ENCODE results near the gene CEACAM19. TPM values are rescaled to one million over a fixed set of nuclear protein-coding genes. Genes with fewer than 3 reads are reported as not detected.

Gene CEACAM19
- total RNA-seq, 1 donor from 2014 or later: 0.09 TPM

DNA sequence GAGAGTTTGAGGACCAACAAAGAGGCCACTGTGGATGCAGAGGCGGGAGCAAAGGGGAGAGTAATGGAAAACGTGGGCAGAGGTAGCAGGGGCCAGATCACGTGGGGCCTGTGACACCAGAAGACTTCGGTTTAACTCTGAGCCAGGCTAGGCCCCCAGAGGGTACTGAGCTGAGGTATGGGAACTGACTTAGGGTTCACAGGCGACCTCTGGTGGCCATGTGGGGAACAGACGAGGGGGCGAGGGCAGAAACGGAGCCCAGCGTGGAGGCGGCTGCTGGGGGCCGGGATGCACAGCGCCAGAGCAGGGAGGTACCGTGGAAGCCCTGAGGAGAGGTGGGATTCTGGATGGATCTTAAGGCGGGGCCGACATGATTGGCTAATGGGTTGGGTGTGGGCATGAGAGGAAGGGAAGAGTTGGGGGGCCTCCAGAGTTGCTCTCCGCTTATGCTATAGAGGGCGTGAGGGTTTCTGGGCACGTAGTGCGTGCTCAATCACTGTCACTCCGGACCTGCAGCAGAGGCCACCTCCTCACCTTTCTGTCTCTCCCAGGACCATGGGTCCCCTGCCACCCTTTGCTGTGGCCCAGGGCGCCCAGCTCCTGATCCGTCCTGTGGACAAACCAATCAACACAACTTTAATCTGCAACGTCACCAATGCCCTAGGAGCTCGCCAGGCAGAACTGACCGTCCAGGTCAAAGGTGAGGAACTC, 13.9 kb upstream of the CEACAM19 start:
- Histone ChIP-seq H3K4me3 (no peak overlapping the region), H3K27me3 (no peaks in the 10 kb centered on the region), H3K9ac (no peak overlapping the region), H3F3A (ENCODE audit: low read depth) (no peaks in the 10 kb centered on the region), H3K4me2 (no peak overlapping the region), H2AFZ (replicated peaks) (no peak overlapping the region), H3K9me3 (ENCODE audit: low read depth) (no peaks in the 10 kb centered on the region), H3K4me1 (no peaks in the 10 kb centered on the region), H3K27ac (no peak overlapping the region), H3K36me3 (no peaks in the 10 kb centered on the region), H4K20me1 (ENCODE audit: low read depth) (no peaks in the 10 kb centered on the region), H3K79me2 (ENCODE audit: low read depth) (no peaks in the 10 kb centered on the region)
- TF ChIP-seq EZH2 (IDR thresholded peaks at IDR 0.05): no peak
- TF ChIP-seq EZH2phosphoT487 (IDR thresholded peaks at IDR 0.05): no peak
- TF ChIP-seq, protein P1, sequence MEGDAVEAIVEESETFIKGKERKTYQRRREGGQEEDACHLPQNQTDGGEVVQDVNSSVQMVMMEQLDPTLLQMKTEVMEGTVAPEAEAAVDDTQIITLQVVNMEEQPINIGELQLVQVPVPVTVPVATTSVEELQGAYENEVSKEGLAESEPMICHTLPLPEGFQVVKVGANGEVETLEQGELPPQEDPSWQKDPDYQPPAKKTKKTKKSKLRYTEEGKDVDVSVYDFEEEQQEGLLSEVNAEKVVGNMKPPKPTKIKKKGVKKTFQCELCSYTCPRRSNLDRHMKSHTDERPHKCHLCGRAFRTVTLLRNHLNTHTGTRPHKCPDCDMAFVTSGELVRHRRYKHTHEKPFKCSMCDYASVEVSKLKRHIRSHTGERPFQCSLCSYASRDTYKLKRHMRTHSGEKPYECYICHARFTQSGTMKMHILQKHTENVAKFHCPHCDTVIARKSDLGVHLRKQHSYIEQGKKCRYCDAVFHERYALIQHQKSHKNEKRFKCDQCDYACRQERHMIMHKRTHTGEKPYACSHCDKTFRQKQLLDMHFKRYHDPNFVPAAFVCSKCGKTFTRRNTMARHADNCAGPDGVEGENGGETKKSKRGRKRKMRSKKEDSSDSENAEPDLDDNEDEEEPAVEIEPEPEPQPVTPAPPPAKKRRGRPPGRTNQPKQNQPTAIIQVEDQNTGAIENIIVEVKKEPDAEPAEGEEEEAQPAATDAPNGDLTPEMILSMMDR (IDR thresholded peaks at IDR 0.05): peak; percentile 93
- Mint-ChIP-seq H3K9me3 (no peaks in the 10 kb centered on the region), H3K4me3 (no peak overlapping the region), H3K36me3 (peaks cover 13% of the 10 kb centered on the region), H3K4me1 (no peaks in the 10 kb centered on the region), H3K27me3 (ENCODE audit: insufficient read depth, low read depth) (peaks cover 6% of the 10 kb centered on the region), H3K27ac (no peak overlapping the region)
- peak; percentile 81 for DNase-seq (ENCODE audit: low spot score)

DNA sequence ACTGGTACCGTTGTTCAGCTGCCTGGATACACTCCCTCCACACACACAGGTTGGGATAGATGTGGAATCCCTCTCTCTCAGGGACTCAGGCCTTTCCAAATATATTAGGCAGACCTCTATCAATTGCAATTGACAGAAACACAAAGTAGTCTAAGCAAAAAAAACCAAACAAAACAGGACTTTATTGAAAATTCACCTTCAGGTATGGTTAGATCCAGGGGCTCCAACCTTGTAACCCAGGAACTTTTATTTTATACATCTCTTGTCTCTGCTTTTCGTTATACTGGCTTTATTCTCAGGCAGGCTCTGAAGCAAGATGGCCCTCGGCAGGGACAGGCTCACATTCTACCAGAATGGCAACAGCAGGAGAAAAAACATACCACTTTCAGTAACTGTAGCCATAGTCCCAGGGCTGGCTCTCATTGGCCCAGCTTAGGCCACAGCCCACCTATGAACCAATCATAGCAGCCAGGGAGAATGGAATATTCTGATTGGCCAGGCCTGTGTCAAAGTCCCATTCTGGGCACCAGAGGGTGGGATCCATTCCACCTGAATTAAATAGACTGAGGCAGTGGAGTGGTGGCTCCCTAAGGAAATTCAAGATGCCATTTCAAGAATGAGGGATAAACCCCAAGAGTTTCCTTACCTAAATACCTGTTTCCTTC, 13.1 kb upstream of the CEACAM19 start:
- DNase-seq (ENCODE audit: low spot score): no peak
- H3K27me3 Mint-ChIP-seq (ENCODE audit: insufficient read depth, low read depth): peaks cover 6% of the 10 kb centered on the region
- no peaks in the 10 kb centered on the region for H3K4me1 Mint-ChIP-seq
- no peak overlapping the region for H3K4me2 ChIP-seq
- H3K4me1 ChIP-seq: no peaks in the 10 kb centered on the region
- TF ChIP-seq EZH2phosphoT487 (IDR thresholded peaks at IDR 0.05): no peak
- no peak for TF ChIP-seq EZH2 (IDR thresholded peaks at IDR 0.05)
- TF ChIP-seq, protein P1 (IDR thresholded peaks at IDR 0.05): no peak
- H3K4me3 ChIP-seq: no peak overlapping the region
- no peaks in the 10 kb centered on the region for H4K20me1 ChIP-seq (ENCODE audit: low read depth)
- no peaks in the 10 kb centered on the region for H3K9me3 ChIP-seq (ENCODE audit: low read depth)
- no peak overlapping the region for H3K9ac ChIP-seq
- H3K27ac Mint-ChIP-seq: no peak overlapping the region
- no peak overlapping the region for H3K4me3 Mint-ChIP-seq
- no peaks in the 10 kb centered on the region for H3F3A ChIP-seq (ENCODE audit: low read depth)
- H2AFZ ChIP-seq (replicated peaks): no peak overlapping the region
- H3K36me3 ChIP-seq: no peaks in the 10 kb centered on the region
- no peaks in the 10 kb centered on the region for H3K79me2 ChIP-seq (ENCODE audit: low read depth)
- no peak overlapping the region for H3K27ac ChIP-seq
- H3K9me3 Mint-ChIP-seq: no peaks in the 10 kb centered on the region
- peaks cover 10% of the 10 kb centered on the region for H3K36me3 Mint-ChIP-seq
- no peaks in the 10 kb centered on the region for H3K27me3 ChIP-seq

DNA sequence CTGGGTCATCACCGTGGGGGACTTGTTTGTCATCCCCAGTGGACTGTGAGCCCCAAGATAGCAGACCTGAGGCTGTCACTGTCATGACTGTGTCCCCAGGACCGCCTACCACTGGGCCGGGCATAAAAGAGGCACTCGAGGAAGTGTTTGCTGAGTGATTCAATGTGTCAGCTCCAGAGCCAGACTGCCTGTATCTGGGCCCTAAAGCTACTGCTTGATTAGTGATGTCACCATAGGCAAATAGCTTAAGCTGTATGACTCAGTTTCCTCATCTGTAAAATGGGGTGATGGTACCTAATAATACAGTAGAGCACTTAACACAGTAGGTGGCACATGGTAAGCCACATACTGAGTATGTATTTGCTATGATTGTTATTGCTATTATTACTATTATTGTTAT, 11.2 kb upstream of the CEACAM19 start:
- TF ChIP-seq, protein P1 (IDR thresholded peaks at IDR 0.05): no peak
- no peaks in the 10 kb centered on the region for H3K79me2 ChIP-seq (ENCODE audit: low read depth)
- H3K36me3 Mint-ChIP-seq: peaks cover 10% of the 10 kb centered on the region
- no peaks in the 10 kb centered on the region for H3K4me1 ChIP-seq
- H3K36me3 ChIP-seq: no peaks in the 10 kb centered on the region
- peaks cover 3% of the 10 kb centered on the region for H3K27me3 Mint-ChIP-seq (ENCODE audit: insufficient read depth, low read depth)
- H3K4me2 ChIP-seq: no peak overlapping the region
- no peak overlapping the region for H3K27ac ChIP-seq
- H2AFZ ChIP-seq (replicated peaks): no peak overlapping the region
- no peak overlapping the region for H3K9ac ChIP-seq
- no peaks in the 10 kb centered on the region for H3K27me3 ChIP-seq
- H3F3A ChIP-seq (ENCODE audit: low read depth): no peaks in the 10 kb centered on the region
- H3K9me3 ChIP-seq (ENCODE audit: low read depth): no peaks in the 10 kb centered on the region
- no peaks in the 10 kb centered on the region for H4K20me1 ChIP-seq (ENCODE audit: low read depth)
- DNase-seq (ENCODE audit: low spot score): no peak
- no peaks in the 10 kb centered on the region for H3K4me1 Mint-ChIP-seq
- no peak overlapping the region for H3K4me3 ChIP-seq
- no peak overlapping the region for H3K4me3 Mint-ChIP-seq
- H3K27ac Mint-ChIP-seq: no peak overlapping the region
- no peaks in the 10 kb centered on the region for H3K9me3 Mint-ChIP-seq
